GM11168 (cell line): Measurements from ENCODE around the gene PODXL2.
"Not testable (repeated sequence)": the region's sequence is repeated elsewhere in the genome, so short reads cannot be mapped to it uniquely, and the experiment has no call there.

Source experiments
- in situ Hi-C: fragments of 300-500 bp; cut with MboI; formaldehyde crosslinking; loops from one replicate; pipeline ENCODE4 v1.12.0; 2022; ENCODE audit warnings: low sequenced_read_pairs; ENCODE audit not compliant: unreplicated experiment

PODXL2 gene

GRCh38 chr3:127672429-127673190 is 43.6 kb downstream of the PODXL2 start, which contains the start of gene ABTB1:
Gene ABTB1, plus strand, starts transcription at chr3:127672952. Its CDS starts 74 bp downstream, at chr3:127673026.
- in situ Hi-C loops = no loop called here

- in situ Hi-C loops = no loop called here
These were observed 44.5 kb downstream of the PODXL2 start for GRCh38 chr3:127673191-127674100.

- in situ Hi-C loops = no loop called here
These were observed 45.2 kb downstream of the PODXL2 start for GRCh38 chr3:127674101-127674721.

- in situ Hi-C loops = no loop called here
These were observed 45.8 kb downstream of the PODXL2 start for GRCh38 chr3:127674790-127675189.

- in situ Hi-C loops = no loop called here
These were observed 46.8 kb downstream of the PODXL2 start for GRCh38 chr3:127675651-127676391.

DNA sequence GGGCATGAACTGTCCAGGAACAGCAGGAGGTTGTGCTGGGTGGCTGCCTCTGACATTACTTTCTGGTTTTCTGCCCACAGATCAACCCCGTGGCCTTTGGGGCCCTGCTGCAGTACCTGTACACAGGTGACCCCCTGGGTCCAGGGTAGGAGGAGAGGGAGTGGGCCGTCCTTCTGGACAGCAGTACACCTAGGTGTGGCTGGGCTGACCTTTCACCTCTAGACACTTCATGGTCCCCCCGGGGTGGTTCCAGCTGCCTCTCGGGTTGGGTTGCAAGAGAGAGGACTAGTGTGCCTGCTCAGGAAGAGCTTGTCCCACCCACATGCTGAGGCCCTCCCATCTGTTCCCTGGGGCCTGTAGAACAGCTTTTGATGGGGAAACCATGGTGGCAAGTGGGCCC is 47.5 kb downstream of the PODXL2 start:
- in situ Hi-C loops = no loop called here

DNA sequence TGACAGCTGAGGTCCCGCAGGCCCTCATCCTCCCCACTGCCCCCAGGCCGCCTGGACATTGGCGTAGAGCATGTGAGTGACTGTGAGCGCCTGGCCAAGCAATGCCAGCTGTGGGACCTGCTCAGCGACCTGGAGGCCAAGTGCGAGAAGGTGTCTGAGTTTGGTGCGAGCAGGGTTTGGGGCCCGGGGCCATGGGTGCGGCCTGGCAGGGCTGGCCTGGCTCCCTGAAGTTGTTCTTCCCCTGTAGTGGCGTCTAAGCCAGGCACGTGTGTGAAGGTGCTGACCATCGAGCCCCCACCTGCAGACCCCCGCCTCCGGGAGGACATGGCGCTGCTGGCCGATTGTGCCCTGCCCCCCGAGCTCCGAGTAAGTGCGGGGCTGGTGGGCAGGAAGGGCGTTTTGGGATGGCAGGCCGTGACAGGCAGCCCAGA is 48.0 kb downstream of the PODXL2 start:
- in situ Hi-C loops = no loop called here

DNA sequence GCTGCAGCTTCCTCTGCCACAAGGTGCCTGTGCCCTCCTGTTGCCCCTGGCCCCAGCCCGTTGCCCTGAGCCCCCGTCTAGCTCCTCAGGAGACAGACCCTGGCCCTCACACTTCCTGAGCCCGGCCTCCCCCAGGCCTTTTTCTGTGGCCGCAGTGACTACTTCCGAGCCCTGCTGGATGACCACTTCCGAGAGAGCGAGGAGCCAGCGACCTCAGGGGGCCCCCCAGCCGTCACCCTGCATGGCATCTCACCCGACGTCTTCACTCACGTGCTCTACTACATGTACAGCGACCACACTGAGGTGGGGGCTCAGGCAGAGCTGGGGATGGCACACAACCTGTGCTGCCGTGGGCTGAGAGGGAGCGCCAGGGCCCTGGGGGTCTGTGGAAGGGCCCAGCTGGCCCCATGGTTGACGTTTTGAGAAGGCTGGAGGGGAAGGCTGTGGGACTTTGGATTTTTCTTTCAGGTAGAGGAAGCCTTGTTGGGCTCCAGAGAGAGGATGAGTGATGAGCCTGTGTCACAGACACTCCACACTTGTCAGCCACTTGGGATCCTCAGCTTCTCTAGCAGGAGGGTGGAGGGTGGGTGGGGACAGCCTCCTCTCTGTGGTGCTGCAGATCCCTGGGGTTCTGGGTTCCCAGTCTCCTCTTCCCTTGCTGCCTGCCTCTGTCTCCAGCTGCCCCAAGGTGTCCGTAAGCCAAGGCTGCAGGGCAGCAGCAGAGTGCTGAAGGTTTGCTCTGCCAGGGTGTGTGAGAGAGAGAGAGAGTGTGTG is 48.7 kb downstream of the PODXL2 start:
- in situ Hi-C loops = no loop called here

GRCh38 chr3:127678315-127678599 is 49.3 kb downstream of the PODXL2 start:
- in situ Hi-C loops = no loop called here

DNA sequence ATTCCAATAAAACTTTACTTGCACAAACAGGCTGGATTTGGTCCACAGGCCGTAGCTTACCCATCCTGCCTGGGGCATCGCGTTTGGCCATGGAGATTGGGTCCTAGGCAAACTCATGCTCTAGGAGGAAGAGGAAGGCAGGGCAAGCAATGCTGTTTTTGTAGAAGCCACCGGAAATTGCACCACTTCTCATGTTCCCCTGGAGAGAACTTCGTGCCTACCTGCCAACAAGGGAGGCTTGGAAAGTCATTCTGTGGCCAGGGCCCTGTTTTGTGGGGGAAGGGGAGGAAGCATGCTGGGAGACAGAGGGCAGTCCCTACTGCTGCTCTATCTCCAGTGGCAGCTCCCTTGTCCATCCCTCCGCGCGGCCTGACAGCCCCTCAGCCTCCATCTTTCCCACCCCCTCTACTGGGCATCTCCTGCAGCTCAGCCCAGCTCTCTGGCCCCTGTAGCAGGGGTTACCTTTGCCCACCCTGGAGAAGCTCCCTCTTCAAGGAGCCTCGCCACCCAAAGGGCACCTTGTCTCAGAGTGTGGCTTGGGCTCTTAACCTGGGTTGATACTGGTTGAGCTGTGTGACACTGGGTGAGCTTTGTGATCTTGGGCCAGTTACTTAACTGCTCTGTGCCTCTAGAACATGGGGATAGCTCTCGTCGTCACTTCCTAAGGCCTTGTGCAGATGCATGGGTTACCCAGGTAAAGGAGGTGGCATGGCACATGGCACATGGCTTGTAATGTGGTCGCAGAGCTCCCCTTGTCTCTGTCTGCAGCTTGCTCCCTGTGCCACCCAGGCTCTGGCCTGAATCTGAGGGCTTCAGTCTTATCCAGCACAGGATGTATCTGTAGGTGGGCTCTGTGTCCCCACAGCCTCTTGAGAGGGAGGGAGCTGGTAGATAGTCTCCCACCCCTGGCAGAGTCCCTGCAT is 49.9 kb downstream of the PODXL2 start:
- in situ Hi-C loops = no loop called here

- in situ Hi-C loops = no loop called here
These were observed 50.7 kb downstream of the PODXL2 start for GRCh38 chr3:127679534-127680145.

- in situ Hi-C loops = no loop called here
These were observed 51.2 kb downstream of the PODXL2 start for GRCh38 chr3:127680146-127680661.

DNA sequence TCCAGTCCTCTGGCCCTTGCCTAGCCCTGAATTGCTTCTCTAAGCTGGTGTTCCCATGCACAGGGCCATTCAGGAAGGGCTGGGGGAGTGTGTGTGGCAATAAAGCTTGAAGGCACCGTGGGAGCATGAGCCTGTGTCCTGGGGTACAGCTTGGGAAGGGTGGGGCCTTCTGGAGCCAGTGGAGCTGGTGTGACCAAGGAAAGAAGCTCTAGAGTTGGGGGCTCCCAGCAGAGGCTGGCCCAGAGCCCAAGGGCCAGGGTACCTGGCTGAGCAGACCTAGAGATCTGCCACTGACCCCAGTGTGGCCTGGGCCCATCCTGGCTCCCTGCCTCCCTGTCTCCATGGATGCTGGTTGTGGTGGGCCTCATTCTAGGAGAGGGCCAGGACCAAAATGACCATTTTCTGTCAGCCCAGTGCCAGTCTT is 51.8 kb downstream of the PODXL2 start:
- in situ Hi-C loops = no loop called here

DNA sequence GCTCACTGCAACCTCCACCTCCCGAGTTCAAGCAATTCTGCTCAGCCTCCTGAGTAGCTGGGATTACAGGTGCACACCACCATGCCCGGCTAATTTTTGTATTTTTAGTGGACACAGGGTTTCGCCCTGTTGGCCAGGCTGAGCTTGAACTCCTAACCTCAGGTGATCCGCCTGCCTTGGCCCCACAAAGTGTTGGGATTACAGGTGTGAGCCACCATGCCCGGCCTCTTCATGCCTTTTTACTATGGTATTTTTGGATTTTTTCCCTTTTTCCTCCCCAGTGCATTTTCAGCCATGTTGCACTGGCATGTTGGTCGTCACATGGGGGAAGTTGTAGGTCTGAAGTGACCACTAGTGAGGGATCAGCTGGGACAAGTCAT is 53.2 kb downstream of the PODXL2 start:
- in situ Hi-C loops = not testable (repeated sequence)

DNA sequence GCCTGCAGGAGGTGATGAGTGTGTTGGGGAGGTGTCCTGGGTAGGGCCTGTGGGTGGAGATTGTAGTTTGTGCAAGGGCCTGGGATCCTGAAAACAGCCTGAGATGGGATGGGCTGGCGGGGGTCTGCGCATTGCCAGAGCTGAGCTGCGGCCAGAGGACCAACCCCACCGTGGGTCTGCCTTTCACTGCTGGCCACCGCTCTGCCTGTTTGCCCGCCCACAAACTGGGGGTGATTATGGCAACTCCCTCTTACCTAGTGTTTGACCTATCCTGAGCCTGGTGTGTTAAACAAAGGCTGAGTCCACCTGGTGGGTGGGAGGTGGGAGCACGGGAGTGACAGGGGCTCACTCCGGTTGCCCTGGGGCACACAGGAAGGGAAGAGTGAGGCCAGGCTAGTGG is 53.6 kb downstream of the PODXL2 start:
- in situ Hi-C loops = no loop called here

GRCh38 chr3:127684871-127685707 is 56.1 kb downstream of the PODXL2 start:
- in situ Hi-C loops = no loop called here
